ENCODE results near the gene SP2. TPM values are rescaled to one million over a fixed set of nuclear protein-coding genes. Genes with fewer than 3 reads are reported as not detected.

SP2 gene
- total and polyA plus RNA-seq, 2 donors (not counting 1 experiment from before 2014, with no cell fraction given), result 1.5 to 2.6 TPM

GRCh38 chr17:47948706-47949196 is 52.7 kb downstream of the SP2 start:
- H3K27me3 ChIP-seq (ENCODE audit: control insufficient read depth, insufficient read depth, low read length), result no peaks in the 10 kb centered on the region
- no peak overlapping the region for H3K4me2 ChIP-seq (ENCODE audit: extremely low read depth, insufficient read depth, low read length)
- DNase-seq (ENCODE audit: low read depth in 2 of 2), result no peak
- no peak overlapping the region for H3K9ac ChIP-seq (ENCODE audit: insufficient read depth, low read length)
- H3K36me3 ChIP-seq (ENCODE audit: control insufficient read depth, insufficient read depth, low read length), result peaks cover 6% of the 10 kb centered on the region
- H3K4me3 ChIP-seq (replicated peaks in 1 of 4; ENCODE audit: control extremely low read depth in 1 of 4, insufficient read depth in 1 of 4, low read depth in 3 of 4, low read length in 4 of 4), result no peak overlapping the region
- no peaks in the 10 kb centered on the region for H4K20me1 ChIP-seq (ENCODE audit: control insufficient read depth, extremely low read depth, insufficient read depth, low read length)
- TF ChIP-seq EZH2 (IDR thresholded peaks at IDR 0.05; ENCODE audit: low read length, missing control alignments), result no peak
- no peak for TF ChIP-seq CTCF (conservative IDR thresholded peaks at IDR 0.05 in 1 of 2, IDR thresholded peaks at IDR 0.05 in 1 of 2; ENCODE audit: low read depth in 1 of 2, low read length in 2 of 2)
- no peak overlapping the region for H2AFZ ChIP-seq (ENCODE audit: low read length)
- no peak overlapping the region for H3K27ac ChIP-seq (ENCODE audit: insufficient read depth, low read length)
- peaks cover 7% of the 10 kb centered on the region for H3K4me1 ChIP-seq (ENCODE audit: control insufficient read depth, extremely low read depth, insufficient read depth, low read length)
- no peaks in the 10 kb centered on the region for H3K9me3 ChIP-seq (ENCODE audit: control insufficient read depth, insufficient read depth, low read depth, low read length)
- H3K79me2 ChIP-seq (ENCODE audit: control insufficient read depth, insufficient read depth, low read length), result no peaks in the 10 kb centered on the region

GRCh38 chr17:47949197-47949759 is 53.2 kb downstream of the SP2 start:
- Histone ChIP-seq H3K4me3 (replicated peaks in 1 of 4; ENCODE audit: control extremely low read depth in 1 of 4, insufficient read depth in 1 of 4, low read depth in 3 of 4, low read length in 4 of 4) (peak overlapping the region in 3 of 4 experiments; percentile 17 to 47 (median 33)), H2AFZ (ENCODE audit: low read length) (peak overlapping the region; percentile 91), H3K27me3 (ENCODE audit: control insufficient read depth, insufficient read depth, low read length) (no peaks in the 10 kb centered on the region), H3K9ac (ENCODE audit: insufficient read depth, low read length) (peak overlapping the region; percentile 41), H3K9me3 (ENCODE audit: control insufficient read depth, insufficient read depth, low read depth, low read length) (no peaks in the 10 kb centered on the region), H3K4me2 (ENCODE audit: extremely low read depth, insufficient read depth, low read length) (peak overlapping the region; percentile 87), H3K79me2 (ENCODE audit: control insufficient read depth, insufficient read depth, low read length) (no peaks in the 10 kb centered on the region), H3K4me1 (ENCODE audit: control insufficient read depth, extremely low read depth, insufficient read depth, low read length) (peaks cover 7% of the 10 kb centered on the region), H4K20me1 (ENCODE audit: control insufficient read depth, extremely low read depth, insufficient read depth, low read length) (no peaks in the 10 kb centered on the region), H3K27ac (ENCODE audit: insufficient read depth, low read length) (peak overlapping the region; percentile 39), H3K36me3 (ENCODE audit: control insufficient read depth, insufficient read depth, low read length) (peaks cover 6% of the 10 kb centered on the region)
- TF ChIP-seq EZH2 (IDR thresholded peaks at IDR 0.05; ENCODE audit: low read length, missing control alignments) (no peak), CTCF (conservative IDR thresholded peaks at IDR 0.05 in 1 of 2, IDR thresholded peaks at IDR 0.05 in 1 of 2; ENCODE audit: low read depth in 1 of 2, low read length in 2 of 2) (peak; percentile 78 to 87)
- peak; percentile 81 to 83 for DNase-seq (ENCODE audit: low read depth in 2 of 2)

- Histone ChIP-seq H3K9me3 (ENCODE audit: control insufficient read depth, insufficient read depth, low read depth, low read length) (no peaks in the 10 kb centered on the region), H3K4me2 (ENCODE audit: extremely low read depth, insufficient read depth, low read length) (no peak overlapping the region), H3K4me1 (ENCODE audit: control insufficient read depth, extremely low read depth, insufficient read depth, low read length) (peaks cover 7% of the 10 kb centered on the region), H3K79me2 (ENCODE audit: control insufficient read depth, insufficient read depth, low read length) (no peaks in the 10 kb centered on the region), H4K20me1 (ENCODE audit: control insufficient read depth, extremely low read depth, insufficient read depth, low read length) (no peaks in the 10 kb centered on the region), H3K27me3 (ENCODE audit: control insufficient read depth, insufficient read depth, low read length) (no peaks in the 10 kb centered on the region), H3K4me3 (replicated peaks in 1 of 4; ENCODE audit: control extremely low read depth in 1 of 4, insufficient read depth in 1 of 4, low read depth in 3 of 4, low read length in 4 of 4) (no peak overlapping the region), H3K9ac (ENCODE audit: insufficient read depth, low read length) (no peak overlapping the region), H2AFZ (ENCODE audit: low read length) (peak overlapping the region; percentile 91), H3K36me3 (ENCODE audit: control insufficient read depth, insufficient read depth, low read length) (peaks cover 6% of the 10 kb centered on the region), H3K27ac (ENCODE audit: insufficient read depth, low read length) (peak overlapping the region; percentile 39)
- TF ChIP-seq CTCF (conservative IDR thresholded peaks at IDR 0.05 in 1 of 2, IDR thresholded peaks at IDR 0.05 in 1 of 2; ENCODE audit: low read depth in 1 of 2, low read length in 2 of 2), result no peak
- TF ChIP-seq EZH2 (IDR thresholded peaks at IDR 0.05; ENCODE audit: low read length, missing control alignments), result no peak
- no peak for DNase-seq (ENCODE audit: low read depth in 2 of 2)
Measured at GRCh38 chr17:47949946-47950345, 53.9 kb downstream of the SP2 start.
